ENCODE data around the gene TMEM54.

TMEM54 gene

GRCh38 chr1:32900956-32901822 lies at the start of gene TMEM54:
Gene TMEM54 (minus strand): TSS chr1:32901389. CDS start chr1:32901238, 151 bp downstream.
- H3K27me3 Mint-ChIP-seq = peaks cover 22% of the 10 kb centered on the region
- peaks cover 7% of the 10 kb centered on the region for H3K4me1 Mint-ChIP-seq (ENCODE audit: low read depth)
- no peaks in the 10 kb centered on the region for H3K9me3 Mint-ChIP-seq (ENCODE audit: low read depth)
- no peaks in the 10 kb centered on the region for H3K36me3 Mint-ChIP-seq
- peak within 1 kb of the TSS; percentile 79 for H3K4me3 Mint-ChIP-seq
- H3K27ac Mint-ChIP-seq = no peak within 1 kb of the TSS

- Mint-ChIP-seq H3K27me3 (no peaks in the 10 kb centered on the region), H3K27ac (no peak overlapping the region), H3K9me3 (ENCODE audit: low read depth) (no peaks in the 10 kb centered on the region), H3K4me1 (ENCODE audit: low read depth) (peaks cover 8% of the 10 kb centered on the region), H3K4me3 (no peak overlapping the region), H3K36me3 (peaks cover 10% of the 10 kb centered on the region)
Measured at GRCh38 chr1:32949519-32949918, 48.3 kb upstream of the TMEM54 start.

GRCh38 chr1:32948905-32949304 lies 47.7 kb upstream of the TMEM54 start:
- Mint-ChIP-seq H3K27me3 (no peaks in the 10 kb centered on the region), H3K4me1 (ENCODE audit: low read depth) (peaks cover 14% of the 10 kb centered on the region), H3K36me3 (peaks cover 15% of the 10 kb centered on the region), H3K9me3 (ENCODE audit: low read depth) (no peaks in the 10 kb centered on the region), H3K27ac (no peak overlapping the region), H3K4me3 (no peak overlapping the region)

GRCh38 chr1:32948390-32948722 lies 47.2 kb upstream of the TMEM54 start:
- H3K36me3 Mint-ChIP-seq = peaks cover 17% of the 10 kb centered on the region
- H3K9me3 Mint-ChIP-seq (ENCODE audit: low read depth) = no peaks in the 10 kb centered on the region
- H3K27me3 Mint-ChIP-seq = no peaks in the 10 kb centered on the region
- no peak overlapping the region for H3K4me3 Mint-ChIP-seq
- peaks cover 15% of the 10 kb centered on the region for H3K4me1 Mint-ChIP-seq (ENCODE audit: low read depth)
- no peak overlapping the region for H3K27ac Mint-ChIP-seq

GRCh38 chr1:32947669-32948389 lies 46.6 kb upstream of the TMEM54 start:
- peaks cover 15% of the 10 kb centered on the region for H3K4me1 Mint-ChIP-seq (ENCODE audit: low read depth)
- H3K4me3 Mint-ChIP-seq = no peak overlapping the region
- H3K27me3 Mint-ChIP-seq = no peaks in the 10 kb centered on the region
- peaks cover 14% of the 10 kb centered on the region for H3K36me3 Mint-ChIP-seq
- no peaks in the 10 kb centered on the region for H3K9me3 Mint-ChIP-seq (ENCODE audit: low read depth)
- H3K27ac Mint-ChIP-seq = no peak overlapping the region

GRCh38 chr1:32946413-32946812 lies 45.2 kb upstream of the TMEM54 start:
- Mint-ChIP-seq H3K4me3 (no peak overlapping the region), H3K27me3 (no peaks in the 10 kb centered on the region), H3K9me3 (ENCODE audit: low read depth) (no peaks in the 10 kb centered on the region), H3K4me1 (ENCODE audit: low read depth) (peaks cover 15% of the 10 kb centered on the region), H3K27ac (peak overlapping the region; percentile 10), H3K36me3 (peaks cover 17% of the 10 kb centered on the region)

- Mint-ChIP-seq H3K9me3 (ENCODE audit: low read depth) (no peaks in the 10 kb centered on the region), H3K36me3 (peaks cover 17% of the 10 kb centered on the region), H3K4me1 (ENCODE audit: low read depth) (peaks cover 19% of the 10 kb centered on the region), H3K27me3 (no peaks in the 10 kb centered on the region), H3K4me3 (no peak overlapping the region), H3K27ac (no peak overlapping the region)
Measured at GRCh38 chr1:32944180-32944579, 43.0 kb upstream of the TMEM54 start.

- peak overlapping the region; percentile 3 for H3K27ac Mint-ChIP-seq
- no peak overlapping the region for H3K4me3 Mint-ChIP-seq
- no peaks in the 10 kb centered on the region for H3K27me3 Mint-ChIP-seq
- no peaks in the 10 kb centered on the region for H3K9me3 Mint-ChIP-seq (ENCODE audit: low read depth)
- peaks cover 12% of the 10 kb centered on the region for H3K36me3 Mint-ChIP-seq
- H3K4me1 Mint-ChIP-seq (ENCODE audit: low read depth) = peaks cover 17% of the 10 kb centered on the region
Measured at GRCh38 chr1:32939655-32940371, 38.6 kb upstream of the TMEM54 start.

GRCh38 chr1:32937061-32937460 lies 35.9 kb upstream of the TMEM54 start:
- H3K27ac Mint-ChIP-seq = no peak overlapping the region
- no peaks in the 10 kb centered on the region for H3K9me3 Mint-ChIP-seq (ENCODE audit: low read depth)
- no peak overlapping the region for H3K4me3 Mint-ChIP-seq
- peaks cover 4% of the 10 kb centered on the region for H3K4me1 Mint-ChIP-seq (ENCODE audit: low read depth)
- H3K36me3 Mint-ChIP-seq = peaks cover 3% of the 10 kb centered on the region
- no peaks in the 10 kb centered on the region for H3K27me3 Mint-ChIP-seq

GRCh38 chr1:32934535-32934934 lies 33.3 kb upstream of the TMEM54 start:
- H3K27me3 Mint-ChIP-seq = no peaks in the 10 kb centered on the region
- H3K27ac Mint-ChIP-seq = no peak overlapping the region
- H3K4me1 Mint-ChIP-seq (ENCODE audit: low read depth) = peaks cover 2% of the 10 kb centered on the region
- no peak overlapping the region for H3K4me3 Mint-ChIP-seq
- H3K36me3 Mint-ChIP-seq = peaks cover 2% of the 10 kb centered on the region
- H3K9me3 Mint-ChIP-seq (ENCODE audit: low read depth) = no peaks in the 10 kb centered on the region

- H3K4me3 Mint-ChIP-seq = no peak overlapping the region
- peaks cover 2% of the 10 kb centered on the region for H3K36me3 Mint-ChIP-seq
- H3K27ac Mint-ChIP-seq = no peak overlapping the region
- no peaks in the 10 kb centered on the region for H3K9me3 Mint-ChIP-seq (ENCODE audit: low read depth)
- H3K4me1 Mint-ChIP-seq (ENCODE audit: low read depth) = no peaks in the 10 kb centered on the region
- H3K27me3 Mint-ChIP-seq = no peaks in the 10 kb centered on the region
Measured at GRCh38 chr1:32933742-32934322, 32.6 kb upstream of the TMEM54 start.

GRCh38 chr1:32931760-32932159 lies 30.6 kb upstream of the TMEM54 start:
- H3K36me3 Mint-ChIP-seq = no peaks in the 10 kb centered on the region
- H3K27me3 Mint-ChIP-seq = peaks cover 2% of the 10 kb centered on the region
- no peaks in the 10 kb centered on the region for H3K9me3 Mint-ChIP-seq (ENCODE audit: low read depth)
- H3K4me1 Mint-ChIP-seq (ENCODE audit: low read depth) = no peaks in the 10 kb centered on the region
- H3K4me3 Mint-ChIP-seq = no peak overlapping the region
- H3K27ac Mint-ChIP-seq = no peak overlapping the region

GRCh38 chr1:32929366-32929765 lies 28.2 kb upstream of the TMEM54 start:
- H3K9me3 Mint-ChIP-seq (ENCODE audit: low read depth) = no peaks in the 10 kb centered on the region
- no peaks in the 10 kb centered on the region for H3K36me3 Mint-ChIP-seq
- no peak overlapping the region for H3K4me3 Mint-ChIP-seq
- peaks cover 16% of the 10 kb centered on the region for H3K27me3 Mint-ChIP-seq
- H3K4me1 Mint-ChIP-seq (ENCODE audit: low read depth) = peaks cover 12% of the 10 kb centered on the region
- no peak overlapping the region for H3K27ac Mint-ChIP-seq

GRCh38 chr1:32928715-32929114 lies 27.5 kb upstream of the TMEM54 start:
- H3K36me3 Mint-ChIP-seq = no peaks in the 10 kb centered on the region
- H3K27me3 Mint-ChIP-seq = peaks cover 21% of the 10 kb centered on the region
- H3K27ac Mint-ChIP-seq = no peak overlapping the region
- H3K9me3 Mint-ChIP-seq (ENCODE audit: low read depth) = no peaks in the 10 kb centered on the region
- H3K4me1 Mint-ChIP-seq (ENCODE audit: low read depth) = peaks cover 15% of the 10 kb centered on the region
- no peak overlapping the region for H3K4me3 Mint-ChIP-seq

GRCh38 chr1:32928285-32928684 lies 27.1 kb upstream of the TMEM54 start:
- Mint-ChIP-seq H3K4me3 (no peak overlapping the region), H3K4me1 (ENCODE audit: low read depth) (peaks cover 17% of the 10 kb centered on the region), H3K36me3 (no peaks in the 10 kb centered on the region), H3K27me3 (peaks cover 26% of the 10 kb centered on the region), H3K9me3 (ENCODE audit: low read depth) (no peaks in the 10 kb centered on the region), H3K27ac (no peak overlapping the region)
